ENCODE data around the gene TRIM2.

DNA sequence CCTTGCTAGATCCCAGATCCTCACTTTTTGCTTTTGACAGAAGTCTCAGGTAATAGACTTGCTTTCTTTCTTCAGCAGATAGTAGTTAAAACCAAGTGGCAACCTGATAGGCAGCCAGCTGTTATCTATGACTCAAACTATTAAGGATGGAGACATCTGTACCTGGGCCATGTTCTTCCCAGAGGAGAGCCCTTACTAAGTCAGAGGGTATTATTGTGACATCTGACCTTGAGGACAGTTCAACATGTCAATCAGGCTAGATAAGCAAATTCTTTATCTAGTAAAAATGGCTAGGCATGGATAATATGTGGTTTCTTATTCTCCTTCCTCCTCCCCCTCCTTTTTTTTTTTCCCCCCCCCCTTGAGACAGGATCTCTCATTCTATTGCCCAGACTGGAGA, 39.2 kb downstream of the TRIM2 start:
- TF ChIP-seq, protein P1, sequence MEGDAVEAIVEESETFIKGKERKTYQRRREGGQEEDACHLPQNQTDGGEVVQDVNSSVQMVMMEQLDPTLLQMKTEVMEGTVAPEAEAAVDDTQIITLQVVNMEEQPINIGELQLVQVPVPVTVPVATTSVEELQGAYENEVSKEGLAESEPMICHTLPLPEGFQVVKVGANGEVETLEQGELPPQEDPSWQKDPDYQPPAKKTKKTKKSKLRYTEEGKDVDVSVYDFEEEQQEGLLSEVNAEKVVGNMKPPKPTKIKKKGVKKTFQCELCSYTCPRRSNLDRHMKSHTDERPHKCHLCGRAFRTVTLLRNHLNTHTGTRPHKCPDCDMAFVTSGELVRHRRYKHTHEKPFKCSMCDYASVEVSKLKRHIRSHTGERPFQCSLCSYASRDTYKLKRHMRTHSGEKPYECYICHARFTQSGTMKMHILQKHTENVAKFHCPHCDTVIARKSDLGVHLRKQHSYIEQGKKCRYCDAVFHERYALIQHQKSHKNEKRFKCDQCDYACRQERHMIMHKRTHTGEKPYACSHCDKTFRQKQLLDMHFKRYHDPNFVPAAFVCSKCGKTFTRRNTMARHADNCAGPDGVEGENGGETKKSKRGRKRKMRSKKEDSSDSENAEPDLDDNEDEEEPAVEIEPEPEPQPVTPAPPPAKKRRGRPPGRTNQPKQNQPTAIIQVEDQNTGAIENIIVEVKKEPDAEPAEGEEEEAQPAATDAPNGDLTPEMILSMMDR (optimal IDR thresholded peaks at IDR 0.05 in 1 of 3, IDR thresholded peaks at IDR 0.05 in 1 of 3, conservative IDR thresholded peaks at IDR 0.05 in 1 of 3; ENCODE audit: extremely low read depth in 1 of 3, insufficient read depth in 2 of 3, low read length in 3 of 3): no peak
- TF ChIP-seq EZH2 (IDR thresholded peaks at IDR 0.05; ENCODE audit: low read length): no peak
